RPMI7951 (cell line): Measurements from ENCODE around the gene DBF4. TPM values are rescaled to one million over a fixed set of nuclear protein-coding genes. Genes with fewer than 3 reads are reported as not detected.
"Not testable (repeated sequence)": the region's sequence is repeated elsewhere in the genome, so short reads cannot be mapped to it uniquely, and the experiment has no call there.

Source experiments
- DNase-seq: peaks from one replicate; pipeline ENCODE4 v3.0.0-alpha.2; 2012; ENCODE audit warnings: low read depth
- total RNA-seq: library from RNA; depleted of rRNA; stranded (reverse); fragments of >200 nt; shearing (Covaris generic); gene quantifications from 2 replicates; pipeline ENCODE4 v1.2.3, GENCODE V29; 2014

DBF4 gene
- total RNA-seq, 1 experiment from 2014 or later = 109 TPM

- DNase-seq = no peak
Measured at GRCh38 chr7:87882151-87882937, 6.1 kb downstream of the DBF4 start.

- no peak for DNase-seq
Measured at GRCh38 chr7:87885018-87885417, 8.7 kb downstream of the DBF4 start.

DNA sequence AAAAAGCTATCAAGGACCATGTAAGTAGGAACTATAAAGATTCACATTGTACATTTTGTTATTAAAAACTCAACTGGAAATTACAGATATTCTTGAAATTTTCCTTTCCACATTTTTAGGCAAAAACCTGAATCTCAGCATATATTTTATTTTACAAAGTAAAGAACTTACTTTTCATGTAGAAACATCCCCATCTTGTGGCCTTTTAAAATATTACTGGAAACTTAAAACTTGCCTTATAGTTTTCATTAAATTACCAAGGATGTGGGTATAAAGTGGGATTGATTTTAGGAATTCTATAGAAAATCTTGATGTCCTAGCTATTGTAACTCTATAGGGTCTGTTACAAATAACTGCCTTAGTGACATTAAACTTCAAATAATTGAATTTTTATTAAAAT is 10.6 kb downstream of the DBF4 start:
- DNase-seq = peak; percentile 44

DNA sequence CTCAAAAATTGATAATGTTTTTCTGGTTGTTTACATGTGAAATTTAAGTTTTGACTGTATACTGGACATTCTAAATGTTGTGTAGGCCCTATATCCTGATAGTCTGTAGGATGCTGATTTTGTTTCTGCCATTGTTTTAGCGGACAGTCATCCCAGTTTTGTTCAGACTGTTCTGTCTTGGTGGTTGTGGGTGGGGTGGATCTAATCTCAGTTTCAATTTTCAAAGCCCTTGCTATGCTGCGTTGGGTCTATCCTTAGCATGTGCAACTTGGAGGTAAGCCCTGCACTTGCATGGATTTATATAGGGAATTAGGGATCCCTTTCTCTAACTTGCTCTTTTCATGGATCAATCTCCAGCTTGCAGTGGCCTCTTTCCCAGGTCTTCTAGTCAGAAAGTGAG is 19.1 kb downstream of the DBF4 start:
- no peak for DNase-seq

DNA sequence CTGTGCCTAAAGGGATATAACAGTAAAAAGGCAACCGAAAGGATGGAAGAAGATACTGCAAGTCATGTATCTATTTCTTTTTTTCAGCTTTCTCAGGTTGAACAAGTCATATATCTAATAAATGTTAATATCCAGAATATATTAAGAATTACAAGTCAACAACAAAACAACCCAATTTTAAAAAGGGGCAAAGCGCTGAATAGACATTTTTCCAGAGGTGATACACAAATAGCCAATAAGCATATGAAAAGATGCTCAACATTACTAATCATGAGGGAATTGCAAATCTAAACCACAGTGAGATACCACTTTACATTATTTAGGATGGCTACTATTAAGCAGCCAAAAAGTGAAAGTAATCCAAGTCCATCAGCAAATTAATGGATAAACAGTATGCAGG is 23.0 kb downstream of the DBF4 start:
- DNase-seq = no peak

- not testable (repeated sequence) for DNase-seq
Measured at GRCh38 chr7:87907136-87907906, 31.0 kb downstream of the DBF4 start.

GRCh38 chr7:87908814-87909213 is 32.5 kb downstream of the DBF4 start:
- not testable (repeated sequence) for DNase-seq

DNA sequence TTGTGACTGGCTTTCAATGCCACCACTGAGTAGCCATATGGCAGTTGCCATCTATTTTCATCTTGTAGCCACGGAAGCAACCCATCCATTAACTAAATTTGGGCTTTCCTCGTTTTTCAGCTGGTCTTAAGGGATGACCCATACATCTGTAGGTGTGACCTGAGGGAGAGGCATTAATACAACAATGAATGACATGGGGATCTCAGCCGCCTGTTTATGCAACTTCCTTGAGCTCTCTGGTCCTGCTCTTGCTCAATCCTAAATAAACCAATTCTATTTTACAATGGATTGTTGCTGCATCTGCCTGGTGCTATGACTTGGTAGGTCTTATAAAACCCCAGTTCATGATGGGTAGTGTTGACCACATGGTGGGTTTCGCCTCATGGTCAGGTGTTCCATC is 35.8 kb downstream of the DBF4 start:
- DNase-seq = no peak

GRCh38 chr7:87918740-87919139 is 42.4 kb downstream of the DBF4 start:
- no peak for DNase-seq

DNA sequence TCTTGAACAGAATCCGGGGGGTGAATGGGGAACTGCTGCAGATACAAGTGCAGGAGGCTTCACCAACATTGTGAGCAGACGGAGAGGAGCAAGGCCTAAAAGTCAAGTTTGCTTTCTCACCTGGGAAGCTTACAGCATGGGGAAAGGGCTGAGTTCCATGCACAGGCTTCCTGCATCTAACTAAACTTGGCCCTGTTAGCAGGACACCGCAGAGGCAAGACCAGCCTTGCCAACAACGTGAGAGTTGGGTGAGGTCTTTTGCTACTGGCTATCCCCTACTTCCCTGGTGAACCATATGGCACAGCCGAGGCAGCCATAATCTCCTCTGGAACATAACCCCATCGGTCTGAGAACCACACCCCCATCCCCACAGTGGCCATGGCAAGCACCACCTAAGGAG is 43.6 kb downstream of the DBF4 start:
- no peak for DNase-seq

GRCh38 chr7:87920578-87920977 is 44.3 kb downstream of the DBF4 start:
- DNase-seq = no peak

GRCh38 chr7:87922759-87923395 is 46.6 kb downstream of the DBF4 start:
- not testable (repeated sequence) for DNase-seq

DNA sequence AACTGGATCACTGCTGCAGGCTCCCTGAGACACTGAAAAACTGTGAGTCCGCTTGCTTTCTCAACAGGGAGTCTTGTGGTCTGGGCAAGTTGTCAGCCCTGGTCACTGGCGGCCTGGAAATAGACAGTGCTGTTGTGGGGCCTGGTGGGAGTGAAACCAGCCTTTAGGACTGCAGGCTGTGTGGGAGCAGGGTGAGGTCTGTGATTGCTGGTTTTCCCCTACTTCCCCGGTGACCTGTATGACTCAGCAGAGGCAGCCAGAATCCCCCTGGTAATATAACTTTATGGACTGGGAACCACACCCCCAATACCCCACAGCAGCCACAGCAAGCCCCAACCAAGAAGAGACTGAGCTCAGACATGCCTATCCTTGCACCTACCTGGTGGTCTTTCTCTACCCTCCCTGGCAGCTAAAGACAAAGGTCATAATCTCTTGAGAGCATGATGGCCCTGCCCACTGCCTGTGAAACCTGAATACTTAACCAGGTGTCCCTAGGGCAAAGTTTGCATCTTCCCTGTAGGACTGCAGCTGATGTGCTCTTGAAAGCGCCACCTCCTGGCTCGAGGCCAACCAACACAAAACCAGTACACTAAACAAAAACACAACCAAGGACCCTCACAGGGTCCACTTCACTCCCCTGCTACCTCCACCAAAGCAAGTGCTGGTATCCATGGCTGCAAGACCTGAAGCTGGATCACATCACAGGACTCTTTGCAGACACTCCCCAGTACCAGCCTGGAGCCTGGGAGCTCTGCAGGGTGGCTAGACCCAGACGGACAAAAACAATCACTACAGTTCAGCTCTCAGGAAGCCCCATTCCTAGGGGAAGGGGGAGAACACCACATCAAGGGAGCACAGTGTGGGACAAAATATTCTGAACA is 50.5 kb downstream of the DBF4 start:
- DNase-seq = peak; percentile 25

- DNase-seq = no peak
Measured at GRCh38 chr7:87933605-87933952, 57.3 kb downstream of the DBF4 start.

DNA sequence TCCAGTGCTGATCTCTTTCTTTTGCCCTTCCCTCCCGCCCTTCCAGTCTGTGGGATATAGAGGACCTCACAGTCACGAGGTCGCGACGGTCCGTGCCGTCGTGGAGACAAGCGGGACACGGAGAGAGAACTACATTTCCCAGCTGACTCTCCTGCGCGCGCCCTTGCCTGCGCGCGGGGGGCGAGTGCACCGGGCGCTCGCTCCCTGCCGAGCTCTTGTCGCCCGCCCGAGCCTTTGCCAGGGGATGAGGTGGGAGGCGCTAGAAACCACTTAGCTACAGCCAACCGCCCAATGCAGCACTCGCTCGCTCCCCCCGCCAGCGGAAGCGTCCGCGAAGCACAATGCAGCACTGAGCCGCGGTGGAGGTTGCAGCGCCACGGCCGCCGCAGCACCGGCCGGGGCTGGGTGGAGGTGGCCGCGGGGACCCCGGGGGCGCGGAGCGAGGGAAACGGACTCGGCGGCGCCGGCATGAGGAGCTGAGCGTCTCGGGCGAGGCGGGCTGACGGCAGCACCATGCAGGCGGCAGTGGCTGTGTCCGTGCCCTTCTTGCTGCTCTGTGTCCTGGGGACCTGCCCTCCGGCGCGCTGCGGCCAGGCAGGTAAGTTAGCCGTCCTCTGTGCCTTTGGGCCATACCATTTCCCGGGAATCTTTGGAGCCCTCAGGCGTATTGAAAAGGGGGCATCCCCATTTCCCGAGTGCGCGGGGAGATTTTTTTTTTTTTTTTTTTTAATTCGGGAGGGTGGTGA is 57.8 kb downstream of the DBF4 start, which contains the start of gene ADAM22:
ADAM22 (plus strand) TSS at position 299 of the 746 bp plus-strand sequence; CDS start at position 514, 215 bp downstream.
- peak; percentile 80 for DNase-seq

DNA sequence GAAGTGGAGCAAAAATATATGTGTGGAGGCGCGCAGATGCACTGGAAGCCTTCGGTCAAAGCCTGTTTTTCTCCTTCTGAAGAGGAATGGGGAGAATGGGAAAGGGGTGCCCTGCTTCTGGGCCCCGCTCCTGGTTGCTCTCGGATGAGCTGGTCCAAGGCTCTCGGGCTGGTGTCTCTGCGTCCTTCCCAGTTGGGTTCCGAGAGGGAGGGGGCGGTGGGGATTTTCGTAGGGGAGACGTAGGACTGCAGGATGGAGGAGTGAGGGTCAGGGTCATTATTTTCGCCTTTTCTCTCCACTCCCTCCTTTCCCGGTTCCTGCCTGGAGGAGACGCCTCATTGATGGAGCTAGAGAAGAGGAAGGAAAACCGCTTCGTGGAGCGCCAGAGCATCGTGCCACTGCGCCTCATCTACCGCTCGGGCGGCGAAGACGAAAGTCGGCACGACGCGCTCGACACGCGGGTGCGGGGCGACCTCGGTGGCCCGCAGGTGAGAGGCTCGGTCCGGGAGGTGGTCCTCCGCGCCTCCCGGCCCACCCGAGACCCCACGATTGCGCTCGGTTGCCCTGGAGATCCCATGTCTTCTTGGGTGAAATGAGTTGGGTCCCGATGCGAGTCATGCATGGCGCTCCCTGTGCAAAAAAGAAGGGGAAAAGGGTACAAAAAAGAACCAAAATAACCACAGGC is 58.5 kb downstream of the DBF4 start:
- peak; percentile 10 for DNase-seq

GRCh38 chr7:87935384-87935706 is 59.1 kb downstream of the DBF4 start:
- no peak for DNase-seq

DNA sequence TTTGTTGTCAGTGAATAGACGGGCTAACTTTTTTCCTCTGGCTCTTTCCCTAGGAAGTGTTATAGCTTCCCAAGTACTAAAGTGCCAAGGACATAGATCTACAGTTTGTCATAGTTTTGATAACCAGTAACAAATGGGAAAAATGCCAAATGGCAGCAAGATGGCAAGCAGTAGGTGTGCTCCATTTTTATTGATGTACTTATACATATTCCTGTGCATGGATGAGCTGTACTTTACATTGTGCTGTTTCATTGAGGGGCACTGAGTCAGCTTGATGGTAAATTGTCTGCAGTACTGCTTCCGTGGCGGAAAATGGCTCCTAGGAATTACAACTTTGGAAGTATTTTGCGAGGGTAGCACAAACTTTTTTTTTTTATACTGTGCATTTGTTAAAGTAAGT is 64.8 kb downstream of the DBF4 start:
- no peak for DNase-seq

DNA sequence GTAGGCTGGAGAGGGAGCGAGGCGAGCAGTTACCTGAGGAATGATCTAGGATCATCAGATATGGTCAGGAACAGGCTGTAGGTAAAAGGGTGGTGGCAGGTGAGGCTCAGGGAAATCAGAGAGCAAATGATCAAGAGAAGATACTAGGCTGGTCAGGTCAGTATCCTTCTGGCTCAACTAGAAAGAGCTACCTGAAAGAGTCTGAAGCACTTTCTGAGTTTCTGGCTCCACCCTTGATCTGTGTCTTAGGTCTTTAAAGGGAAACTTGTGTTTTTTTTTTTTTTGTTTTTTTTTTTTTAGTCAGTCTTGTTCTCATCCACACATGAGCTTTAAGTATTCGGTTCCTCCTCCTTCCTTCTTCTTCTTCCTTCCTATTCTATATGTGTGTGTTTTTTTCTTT is 68.3 kb downstream of the DBF4 start:
- DNase-seq = no peak

DNA sequence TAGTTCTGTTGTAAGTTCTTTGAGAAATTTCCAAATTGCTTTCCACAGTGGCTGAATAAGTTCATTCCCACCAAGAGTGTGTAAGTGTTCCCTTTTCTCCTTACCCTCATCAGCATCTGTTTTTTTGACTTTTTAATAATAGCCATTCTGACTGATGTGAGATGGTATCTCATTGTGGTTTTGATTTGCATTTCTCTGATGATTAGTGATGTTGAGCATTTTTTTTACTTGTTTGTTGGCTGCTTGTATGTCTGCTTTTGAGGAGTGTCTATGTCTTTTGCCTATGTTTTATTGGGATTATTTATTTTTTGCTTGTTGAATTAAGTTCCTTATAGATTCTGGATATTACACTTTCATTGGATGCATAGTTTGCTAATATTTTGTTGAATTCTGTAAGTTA is 69.6 kb downstream of the DBF4 start:
- not testable (repeated sequence) for DNase-seq
